K562 (cell line): ENCODE results near the gene PYGB.

Experiments
- HDAC1 ChIP-seq, 2 experiments: fragments of 450-650 bp; IDR thresholded peaks; 2 replicates each; pipeline ENCODE4 v1.6.1; 2016 to 2017; ENCODE audit warnings: inconsistent platforms in 1 of 2, mild to moderate bottlenecking in 1 of 2, moderate library complexity in 1 of 2
- NFRKB ChIP-seq: fragments of 450-650 bp; IDR thresholded peaks from 2 replicates; pipeline ENCODE4 v1.6.1; 2016; ENCODE audit warnings: low read depth
- PCBP2 ChIP-seq: fragments of 200-400 bp; formaldehyde crosslinking; IDR thresholded peaks from 2 replicates; pipeline ENCODE4 v1.6.1; 2018; ENCODE audit warnings: low read length, low read depth, mild to moderate bottlenecking, moderate library complexity; ENCODE audit not compliant: poor library complexity, severe bottlenecking
- POLR2A ChIP-seq: fragments of 450-650 bp; conservative IDR thresholded peaks from 2 replicates; pipeline ENCODE4 v1.6.1; 2016
- ZNF589 ChIP-seq: fragments of 200-800 bp; sonication (Bioruptor generic); IDR thresholded peaks from 2 replicates; pipeline ENCODE4 v1.6.1; 2016; ENCODE audit warnings: low read depth, missing genetic modification characterization, missing compliant biosample characterization
- TF ChIP-seq, protein P1 (sequence below), 3 experiments: IDR thresholded peaks in 2 of 3; conservative IDR thresholded peaks in 1 of 3; 2 replicates each; pipeline ENCODE4 v1.5.1; 2011 to 2012; ENCODE audit warnings: low read length in 3 of 3, mild to moderate bottlenecking in 3 of 3, control low read depth in 2 of 3, improper control_type of control experiment in 1 of 3, inconsistent platforms in 1 of 3, low read depth in 1 of 3, mixed read lengths in 1 of 3, moderate library complexity in 1 of 3; ENCODE audit not compliant: insufficient read depth in 2 of 3

DNA sequence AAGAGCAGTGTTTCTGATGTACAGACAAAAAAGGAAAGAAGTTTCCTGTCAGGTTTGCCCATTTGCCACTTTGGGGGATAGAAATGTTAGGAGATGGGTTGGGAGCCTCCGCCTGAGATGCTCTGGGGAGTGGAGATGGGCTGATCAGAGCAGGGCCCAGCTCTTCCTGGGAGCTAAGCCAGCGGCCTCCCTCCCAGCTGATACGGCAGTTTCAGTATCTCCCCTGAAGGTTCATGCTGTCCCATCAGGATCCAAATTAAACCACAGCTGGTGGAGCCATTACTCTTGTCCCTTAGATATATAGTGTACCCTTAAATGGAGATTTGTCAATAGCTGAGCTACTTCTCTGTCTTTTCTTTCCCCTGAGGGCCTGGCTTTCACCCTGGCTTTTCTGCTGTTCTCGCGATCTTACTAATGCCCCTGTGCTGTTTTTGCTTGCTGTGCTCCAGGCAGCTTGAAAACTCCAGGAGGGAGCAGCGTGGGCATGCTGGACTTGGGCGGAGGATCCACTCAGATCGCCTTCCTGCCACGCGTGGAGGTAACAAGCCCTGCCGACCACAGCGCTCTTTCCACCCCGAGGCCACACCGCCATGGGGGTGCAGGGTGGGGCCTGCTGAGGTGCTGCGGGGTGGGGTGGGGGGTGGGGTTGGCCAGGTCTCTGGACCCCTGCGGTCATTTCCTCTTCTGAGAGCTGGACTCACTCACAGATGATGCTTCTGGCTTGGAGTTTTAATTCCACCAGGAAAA is 31.5 kb upstream of the PYGB start:
- no peak for TF ChIP-seq ZNF589 (CRISPR knock-in tag)
- TF ChIP-seq PCBP2, result no peak
- TF ChIP-seq, protein P1, sequence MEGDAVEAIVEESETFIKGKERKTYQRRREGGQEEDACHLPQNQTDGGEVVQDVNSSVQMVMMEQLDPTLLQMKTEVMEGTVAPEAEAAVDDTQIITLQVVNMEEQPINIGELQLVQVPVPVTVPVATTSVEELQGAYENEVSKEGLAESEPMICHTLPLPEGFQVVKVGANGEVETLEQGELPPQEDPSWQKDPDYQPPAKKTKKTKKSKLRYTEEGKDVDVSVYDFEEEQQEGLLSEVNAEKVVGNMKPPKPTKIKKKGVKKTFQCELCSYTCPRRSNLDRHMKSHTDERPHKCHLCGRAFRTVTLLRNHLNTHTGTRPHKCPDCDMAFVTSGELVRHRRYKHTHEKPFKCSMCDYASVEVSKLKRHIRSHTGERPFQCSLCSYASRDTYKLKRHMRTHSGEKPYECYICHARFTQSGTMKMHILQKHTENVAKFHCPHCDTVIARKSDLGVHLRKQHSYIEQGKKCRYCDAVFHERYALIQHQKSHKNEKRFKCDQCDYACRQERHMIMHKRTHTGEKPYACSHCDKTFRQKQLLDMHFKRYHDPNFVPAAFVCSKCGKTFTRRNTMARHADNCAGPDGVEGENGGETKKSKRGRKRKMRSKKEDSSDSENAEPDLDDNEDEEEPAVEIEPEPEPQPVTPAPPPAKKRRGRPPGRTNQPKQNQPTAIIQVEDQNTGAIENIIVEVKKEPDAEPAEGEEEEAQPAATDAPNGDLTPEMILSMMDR (IDR thresholded peaks at IDR 0.05 in 2 of 3, conservative IDR thresholded peaks at IDR 0.05 in 1 of 3; ENCODE audit: insufficient read depth in 2 of 3, low read depth in 1 of 3, low read length in 3 of 3), result no peak
- no peak for TF ChIP-seq POLR2A
- TF ChIP-seq NFRKB, result no peak
- no peak for TF ChIP-seq HDAC1 (IDR thresholded peaks at IDR 0.05)
